Brain microvascular endothelial cell (primary cell): ENCODE results near the gene AK5.

Experiments
- DNase-seq: peaks from one replicate; pipeline ENCODE4 v3.0.0-alpha.2; 2020
- H3K27ac ChIP-seq: fragments of 250-450 bp; sonication (Bioruptor Pico); 2 replicates; pipeline ENCODE4 v1.5.1; 2020; ENCODE audit warnings: mild to moderate bottlenecking, moderate library complexity
- H3K27me3 ChIP-seq: fragments of 250-450 bp; sonication (Bioruptor Pico); replicated peaks from 2 replicates; pipeline ENCODE4 v1.5.1; 2020; ENCODE audit warnings: mild to moderate bottlenecking
- H3K36me3 ChIP-seq: fragments of 250-450 bp; sonication (Bioruptor Pico); replicated peaks from 2 replicates; pipeline ENCODE4 v1.5.1; 2020; ENCODE audit warnings: mild to moderate bottlenecking
- H3K4me3 ChIP-seq: 2 replicates; pipeline ENCODE4 v1.5.1; 2011; ENCODE audit warnings: low read depth, mild to moderate bottlenecking, control low read depth, low read length, moderate library complexity
- in situ Hi-C: cut with HindIII; loops from 2 replicates; pipeline ENCODE4 v1.10.0; 2017; ENCODE audit warnings: low sequenced_read_pairs, low pct_ligation_motif_present
- TF ChIP-seq, protein P1 (sequence below): IDR thresholded peaks from 2 replicates; pipeline ENCODE4 v1.5.1; 2011; ENCODE audit warnings: low read depth, mild to moderate bottlenecking, moderate library complexity, low read length, control low read depth, inconsistent platforms; ENCODE audit errors: missing control alignments

The AK5 gene

DNA sequence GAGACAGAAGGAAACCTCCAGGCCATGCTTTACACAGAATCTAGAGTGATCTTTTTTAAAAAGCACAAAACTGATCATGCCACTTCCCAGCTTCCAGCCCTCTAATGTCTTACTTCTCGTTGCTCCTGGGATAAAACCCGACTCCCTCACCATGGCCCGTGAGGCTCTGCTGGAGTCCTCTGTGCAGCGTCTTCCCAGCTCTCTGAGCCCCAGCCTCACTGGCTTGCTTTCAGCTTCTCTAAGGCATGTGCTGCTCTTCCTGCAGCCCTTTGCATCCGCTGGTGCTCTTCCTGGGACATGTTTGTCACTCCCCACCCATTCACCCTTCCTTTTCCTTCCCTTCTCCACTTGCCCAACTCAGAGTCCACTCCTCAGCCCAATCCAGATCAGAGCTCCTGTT, 184.1 kb downstream of the AK5 start:
- Histone ChIP-seq H3K4me3 (no peak overlapping the region), H3K36me3 (no peaks in the 10 kb centered on the region), H3K27me3 (no peaks in the 10 kb centered on the region), H3K27ac (no peak overlapping the region)
- TF ChIP-seq, protein P1, sequence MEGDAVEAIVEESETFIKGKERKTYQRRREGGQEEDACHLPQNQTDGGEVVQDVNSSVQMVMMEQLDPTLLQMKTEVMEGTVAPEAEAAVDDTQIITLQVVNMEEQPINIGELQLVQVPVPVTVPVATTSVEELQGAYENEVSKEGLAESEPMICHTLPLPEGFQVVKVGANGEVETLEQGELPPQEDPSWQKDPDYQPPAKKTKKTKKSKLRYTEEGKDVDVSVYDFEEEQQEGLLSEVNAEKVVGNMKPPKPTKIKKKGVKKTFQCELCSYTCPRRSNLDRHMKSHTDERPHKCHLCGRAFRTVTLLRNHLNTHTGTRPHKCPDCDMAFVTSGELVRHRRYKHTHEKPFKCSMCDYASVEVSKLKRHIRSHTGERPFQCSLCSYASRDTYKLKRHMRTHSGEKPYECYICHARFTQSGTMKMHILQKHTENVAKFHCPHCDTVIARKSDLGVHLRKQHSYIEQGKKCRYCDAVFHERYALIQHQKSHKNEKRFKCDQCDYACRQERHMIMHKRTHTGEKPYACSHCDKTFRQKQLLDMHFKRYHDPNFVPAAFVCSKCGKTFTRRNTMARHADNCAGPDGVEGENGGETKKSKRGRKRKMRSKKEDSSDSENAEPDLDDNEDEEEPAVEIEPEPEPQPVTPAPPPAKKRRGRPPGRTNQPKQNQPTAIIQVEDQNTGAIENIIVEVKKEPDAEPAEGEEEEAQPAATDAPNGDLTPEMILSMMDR: no peak
- DNase-seq: no peak
- in situ Hi-C loops: no loop called here

DNA sequence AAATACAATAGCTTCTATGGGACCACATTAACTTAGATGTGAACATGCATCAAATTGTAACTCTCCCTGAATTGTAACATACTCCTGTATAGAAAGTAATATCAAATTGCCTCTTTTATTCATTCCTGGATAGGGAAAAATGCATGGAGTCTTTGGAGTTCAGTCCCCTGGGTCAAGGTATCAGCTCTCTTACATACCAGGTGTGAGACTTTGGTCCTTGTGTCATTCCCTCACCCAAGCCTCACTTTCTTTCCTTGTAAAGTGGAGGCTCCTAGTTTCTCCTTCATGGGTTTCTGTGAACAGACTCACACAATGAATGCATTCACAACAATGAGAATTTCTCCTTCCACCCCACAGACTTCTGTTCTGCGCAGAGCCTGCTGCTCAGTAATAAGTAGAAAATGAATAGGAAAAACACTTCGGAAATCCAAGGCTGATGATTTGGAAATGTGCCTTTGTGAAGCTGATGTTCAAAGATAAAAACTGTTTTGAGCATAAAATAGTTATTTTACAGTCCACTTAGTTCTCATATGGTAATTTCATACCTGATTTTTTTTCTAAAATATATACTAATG, 185.3 kb downstream of the AK5 start:
- H3K36me3 ChIP-seq: no peaks in the 10 kb centered on the region
- no peaks in the 10 kb centered on the region for H3K27me3 ChIP-seq
- no peak overlapping the region for H3K27ac ChIP-seq
- TF ChIP-seq, protein P1: no peak
- in situ Hi-C loops: no loop called here
- no peak overlapping the region for H3K4me3 ChIP-seq
- DNase-seq: no peak

DNA sequence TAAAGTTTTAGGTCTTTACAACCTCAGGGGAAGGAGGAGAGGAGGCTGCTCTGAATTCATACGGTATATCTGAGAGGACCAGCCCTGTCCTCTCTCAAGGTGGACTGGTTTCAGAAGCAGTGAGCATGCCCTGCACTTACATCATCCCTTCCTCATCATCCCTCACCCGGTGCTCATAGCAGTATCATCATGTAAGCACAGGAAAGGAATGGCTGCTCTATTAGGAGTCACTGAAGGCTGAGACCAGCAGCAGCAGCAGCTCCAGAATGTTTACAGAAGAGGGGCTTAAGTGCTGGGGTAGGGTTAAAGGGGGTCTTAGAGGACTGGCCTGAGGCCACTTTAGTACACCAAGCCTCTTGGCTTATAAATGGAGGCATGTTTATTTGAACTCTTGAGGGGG, 185.9 kb downstream of the AK5 start:
- Histone ChIP-seq H3K27ac (no peak overlapping the region), H3K36me3 (no peaks in the 10 kb centered on the region), H3K4me3 (no peak overlapping the region), H3K27me3 (no peaks in the 10 kb centered on the region)
- TF ChIP-seq, protein P1: no peak
- in situ Hi-C loops: no loop called here
- DNase-seq: no peak

DNA sequence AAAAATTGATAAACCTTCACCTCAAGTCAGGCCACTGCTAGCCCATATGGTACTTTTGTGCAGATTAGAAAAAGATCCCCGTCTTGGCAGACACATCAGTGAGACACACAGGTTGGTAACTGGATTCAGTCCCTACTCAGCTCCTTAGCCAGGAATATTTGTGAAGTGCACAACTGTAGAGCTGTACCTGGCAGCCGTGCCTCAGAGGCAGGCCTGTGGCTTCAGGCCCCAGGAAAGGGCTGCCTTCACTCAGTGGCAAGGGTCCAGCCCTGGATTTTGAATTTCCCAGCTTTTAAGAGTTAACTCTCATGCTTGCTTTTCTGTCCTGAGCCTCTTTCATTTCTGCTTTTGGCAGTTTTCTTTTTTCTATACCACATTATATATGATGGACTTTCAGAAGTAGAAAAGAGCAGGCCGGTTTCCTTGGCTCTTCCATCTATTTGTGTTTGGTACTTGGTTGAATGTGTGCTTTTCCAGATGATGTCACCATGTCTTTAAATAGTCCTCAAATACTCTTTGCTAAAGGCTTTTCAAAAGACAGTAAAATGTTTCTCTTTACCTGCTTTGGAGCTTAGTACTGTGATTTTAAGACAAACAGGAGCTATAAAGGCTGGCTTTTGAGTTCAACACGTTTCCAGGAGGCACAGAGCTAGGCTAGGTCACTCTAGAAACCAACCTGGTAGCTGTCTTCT, 186.6 kb downstream of the AK5 start:
- H3K4me3 ChIP-seq: no peak overlapping the region
- DNase-seq: no peak
- H3K27me3 ChIP-seq: no peaks in the 10 kb centered on the region
- no peaks in the 10 kb centered on the region for H3K36me3 ChIP-seq
- in situ Hi-C loops: no loop called here
- no peak overlapping the region for H3K27ac ChIP-seq
- TF ChIP-seq, protein P1: no peak

DNA sequence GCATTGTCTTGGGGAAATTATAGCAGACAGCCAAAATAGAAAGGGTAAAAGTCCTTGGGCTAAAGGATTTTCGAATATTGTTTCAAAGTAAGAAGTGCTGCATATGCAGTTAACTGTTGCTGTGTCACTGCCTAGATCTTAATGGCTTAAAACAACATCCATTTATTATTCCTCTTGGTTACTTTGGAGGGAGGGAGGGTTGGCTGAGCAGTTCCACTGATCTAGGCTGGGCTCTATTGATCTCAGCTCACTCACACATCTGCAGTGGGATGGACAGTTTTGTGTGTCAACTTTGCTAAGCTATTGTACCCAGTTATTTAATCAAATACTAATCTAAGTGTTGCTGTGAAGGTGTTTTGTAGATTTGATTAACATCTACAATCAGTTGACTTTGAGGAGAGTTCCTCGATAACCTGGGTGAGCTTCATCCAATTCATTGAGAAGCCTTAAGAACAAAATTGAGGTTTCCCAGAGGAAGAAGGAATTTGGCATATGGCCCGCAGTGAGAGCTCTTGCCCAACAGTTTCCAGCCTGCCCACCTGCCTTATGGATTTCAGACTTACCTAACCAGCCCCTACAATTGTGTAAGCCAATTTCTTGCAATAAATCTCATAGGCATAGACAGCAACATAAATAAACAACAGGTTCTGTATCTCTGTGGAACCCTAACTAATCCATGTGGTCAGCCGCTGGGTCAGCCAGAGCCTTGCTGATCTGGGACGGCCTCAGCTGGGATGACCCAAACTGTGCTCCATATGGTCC, 187.3 kb downstream of the AK5 start:
- in situ Hi-C loops: no loop called here
- DNase-seq: no peak
- Histone ChIP-seq H3K4me3 (no peak overlapping the region), H3K27ac (no peak overlapping the region), H3K36me3 (no peaks in the 10 kb centered on the region), H3K27me3 (no peaks in the 10 kb centered on the region)
- TF ChIP-seq, protein P1: no peak
